Endothelial cell (in vitro differentiated cells): Measurements from ENCODE around the gene RNASET2. TPM values are rescaled to one million over a fixed set of nuclear protein-coding genes. Genes with fewer than 3 reads are reported as not detected.
A peak's percentile ranks its signal among the peaks of the same experiment; 100 is the strongest.

Experiments used
- DNase-seq: peaks from one replicate; pipeline ENCODE4 v3.0.0; 2021; ENCODE audit warnings: low spot score
- H3K27ac Mint-ChIP-seq: one replicate; pipeline ENCODE4 v1.8.0; 2021; ENCODE audit warnings: mixed read lengths, inconsistent platforms; ENCODE audit not compliant: unreplicated experiment
- H3K27me3 Mint-ChIP-seq: one replicate; pipeline ENCODE4 v1.8.0; 2021; ENCODE audit warnings: mild to moderate bottlenecking, moderate library complexity, mixed read lengths, inconsistent platforms; ENCODE audit not compliant: unreplicated experiment
- H3K36me3 Mint-ChIP-seq: one replicate; pipeline ENCODE4 v1.8.0; 2021; ENCODE audit warnings: mild to moderate bottlenecking, low read depth, mixed read lengths, inconsistent platforms; ENCODE audit not compliant: unreplicated experiment
- H3K4me1 Mint-ChIP-seq: one replicate; pipeline ENCODE4 v1.8.0; 2021; ENCODE audit warnings: mild to moderate bottlenecking, mixed read lengths, inconsistent platforms; ENCODE audit not compliant: unreplicated experiment
- H3K4me3 Mint-ChIP-seq: one replicate; pipeline ENCODE4 v1.8.0; 2021; ENCODE audit warnings: mild to moderate bottlenecking, mixed read lengths, inconsistent platforms; ENCODE audit not compliant: unreplicated experiment
- H3K9me3 Mint-ChIP-seq: one replicate; pipeline ENCODE4 v1.8.0; 2021; ENCODE audit warnings: mixed read lengths, inconsistent platforms; ENCODE audit not compliant: unreplicated experiment
- CTCF ChIP-seq: fragments of 200-600 bp; sonication (generic); IDR thresholded peaks from one replicate; pipeline ENCODE4 v1.5.0; 2021; ENCODE audit warnings: antibody characterized with exemption; ENCODE audit not compliant: unreplicated experiment
- total RNA-seq: library from RNA; stranded (reverse); fragmentation: NEBNext Ultra II Directional; extraction: Animal tissue kit (Norgen Biotek cat#: 25700); gene quantifications from one replicate; pipeline ENCODE4 v1.2.1, GENCODE V29; 2021; ENCODE audit not compliant: unreplicated experiment

The RNASET2 gene
- total RNA-seq, 1 donor from 2014 or later = 11.6 TPM

- TF ChIP-seq CTCF = no peak
- H3K4me3 Mint-ChIP-seq = no peak overlapping the region
- peaks cover 16% of the 10 kb centered on the region for H3K36me3 Mint-ChIP-seq
- DNase-seq = no peak
- peaks cover 12% of the 10 kb centered on the region for H3K4me1 Mint-ChIP-seq
- peaks cover 38% of the 10 kb centered on the region for H3K27me3 Mint-ChIP-seq
- no peaks in the 10 kb centered on the region for H3K9me3 Mint-ChIP-seq
- no peak overlapping the region for H3K27ac Mint-ChIP-seq
Observed at GRCh38 chr6:166905013-166905412, 51.3 kb downstream of the RNASET2 start.

DNA sequence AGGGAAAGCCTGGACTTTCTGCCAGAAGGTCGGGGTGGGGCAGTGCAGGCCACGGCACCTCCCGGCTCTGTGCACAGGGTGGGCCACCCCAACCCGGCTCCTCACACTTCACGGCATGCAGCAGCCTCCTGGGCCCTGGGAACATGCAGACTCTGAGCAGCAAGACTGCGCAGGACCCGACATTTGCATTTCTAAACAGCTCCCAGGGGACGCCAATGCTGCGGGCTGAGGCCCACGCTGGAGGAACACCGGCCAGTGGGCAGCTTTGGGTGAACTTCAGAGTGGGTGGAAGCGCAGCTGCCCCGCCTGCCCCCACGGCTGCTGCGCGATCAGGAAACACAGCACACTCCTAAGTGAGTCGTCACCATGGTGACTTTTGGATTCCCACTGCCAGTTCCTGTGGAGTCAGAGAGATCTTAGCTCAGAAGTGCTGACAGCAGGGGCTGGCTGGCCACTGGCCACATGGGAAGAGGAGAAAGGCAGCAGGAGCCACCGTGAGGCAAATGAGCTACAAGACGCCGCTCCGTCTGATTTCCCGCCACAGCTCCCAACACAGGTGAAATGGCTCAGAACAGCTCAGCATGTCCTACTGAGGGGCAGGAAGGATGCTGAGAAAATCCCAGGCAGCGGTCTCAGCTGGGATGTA, 52.1 kb downstream of the RNASET2 start:
- no peak overlapping the region for H3K27ac Mint-ChIP-seq
- H3K4me1 Mint-ChIP-seq = peaks cover 12% of the 10 kb centered on the region
- no peak for DNase-seq
- H3K4me3 Mint-ChIP-seq = no peak overlapping the region
- peaks cover 42% of the 10 kb centered on the region for H3K27me3 Mint-ChIP-seq
- TF ChIP-seq CTCF = no peak
- no peaks in the 10 kb centered on the region for H3K9me3 Mint-ChIP-seq
- peaks cover 21% of the 10 kb centered on the region for H3K36me3 Mint-ChIP-seq

DNA sequence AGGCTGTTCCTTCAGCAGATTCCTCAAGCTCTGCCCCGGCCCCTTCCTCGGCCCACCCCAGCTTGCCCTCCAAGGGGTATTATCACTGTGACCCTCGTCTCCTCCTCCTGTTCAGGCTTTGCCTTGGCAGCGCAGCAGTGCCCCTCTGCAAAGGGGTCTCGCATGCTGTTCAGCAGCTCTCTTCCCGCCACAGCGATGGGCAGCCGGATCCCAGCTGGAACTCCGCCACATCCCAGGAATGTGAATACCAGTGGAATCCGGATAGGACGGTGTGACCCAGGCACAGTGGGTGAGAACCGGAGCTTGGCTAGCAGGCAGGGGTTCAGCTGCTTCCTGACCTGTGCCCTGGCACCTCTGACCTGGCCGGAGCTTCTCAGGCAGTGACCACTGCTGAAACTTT, 52.9 kb downstream of the RNASET2 start:
- TF ChIP-seq CTCF = no peak
- Mint-ChIP-seq H3K9me3 (no peaks in the 10 kb centered on the region), H3K4me3 (no peak overlapping the region), H3K36me3 (peaks cover 25% of the 10 kb centered on the region), H3K4me1 (peaks cover 15% of the 10 kb centered on the region), H3K27me3 (peaks cover 44% of the 10 kb centered on the region), H3K27ac (no peak overlapping the region)
- DNase-seq = no peak

GRCh38 chr6:166903027-166903426, 53.3 kb downstream of the RNASET2 start:
- TF ChIP-seq CTCF = no peak
- Mint-ChIP-seq H3K4me3 (no peak overlapping the region), H3K36me3 (peaks cover 28% of the 10 kb centered on the region), H3K27ac (no peak overlapping the region), H3K9me3 (no peaks in the 10 kb centered on the region), H3K27me3 (peaks cover 44% of the 10 kb centered on the region), H3K4me1 (peaks cover 17% of the 10 kb centered on the region)
- no peak for DNase-seq

DNA sequence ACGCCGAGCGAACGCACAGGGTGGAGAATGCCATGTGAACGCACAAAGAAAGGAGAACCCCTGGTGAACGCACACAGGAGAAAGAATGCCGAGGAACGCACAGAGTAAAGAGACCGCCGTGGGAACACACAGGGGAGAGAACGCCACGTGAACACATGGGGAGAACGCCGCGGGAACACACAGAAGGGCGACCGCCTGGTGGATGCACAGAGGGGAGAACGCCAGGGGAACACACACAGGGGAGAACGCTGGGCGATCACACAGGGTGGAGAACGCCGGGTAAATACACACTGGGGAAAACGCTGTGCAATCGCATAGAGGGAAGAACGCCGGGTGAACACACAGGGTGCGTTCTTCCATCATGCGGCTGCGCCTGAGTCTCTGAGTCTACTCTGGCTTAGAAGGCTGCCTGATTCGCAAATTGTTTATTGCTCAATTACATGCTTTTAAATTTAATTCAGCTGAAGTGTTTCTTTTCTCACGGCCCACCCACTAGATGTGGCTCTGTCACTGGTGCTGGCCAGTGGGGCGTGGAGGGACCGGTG, 54.1 kb downstream of the RNASET2 start:
- Mint-ChIP-seq H3K27ac (peak overlapping the region; percentile 61), H3K36me3 (peaks cover 28% of the 10 kb centered on the region), H3K27me3 (peaks cover 44% of the 10 kb centered on the region), H3K4me3 (no peak overlapping the region), H3K9me3 (no peaks in the 10 kb centered on the region), H3K4me1 (peaks cover 17% of the 10 kb centered on the region)
- TF ChIP-seq CTCF = no peak
- no peak for DNase-seq
